HepG2 (cell line): Measurements from ENCODE around the gene CELF4. TPM values are rescaled to one million over a fixed set of nuclear protein-coding genes. Genes with fewer than 3 reads are reported as not detected.

Source experiments
- ATAC-seq: fragments of 200-7000 bp; cut with Tn5 transposase; 3 replicates; pipeline ENCODE4 v1.9.1; 2020; ENCODE audit warnings: mild to moderate bottlenecking, moderate library complexity
- BruUV-seq: library from RNA; stranded (reverse); fragments of 400-500 nt; replicated peaks from 2 replicates; lab custom pipeline; 2021; lab: Mats Ljungman, UMichigan
- CTCF ChIA-PET: fragments of 300-600 bp; formaldehyde crosslinking; extraction: SDS; loops from one replicate; lab custom pipeline; 2021; ENCODE audit warnings: low total read pairs, inconsistent platforms, low intra/inter-chr PET ratio; lab: Yijun Ruan, JAX
- POLR2A ChIA-PET: fragments of 350-600 bp; sonication (Branson Sonifier 250); formaldehyde crosslinking; loops from one replicate; lab custom pipeline; 2020; ENCODE audit warnings: antibody characterized with exemption, inconsistent platforms; lab: Yijun Ruan, JAX
- DNase-seq: peaks from one replicate; pipeline ENCODE4 v3.0.0-alpha.2; 2015; ENCODE audit warnings: low spot score
- FAIRE-seq: peaks from 3 replicates; lab custom pipeline; 2011; peaks lifted over from hg19 to GRCh38; lab: Jason Lieb, UNC
- H2AFZ ChIP-seq: one replicate; pipeline ENCODE4 v1.6.1; 2011; ENCODE audit warnings: low read length, inconsistent platforms
- H3K27ac ChIP-seq: fragments of 300-600 bp; 3 replicates; pipeline ENCODE4 v1.8.0; 2011; ENCODE audit warnings: mixed run types, mild to moderate bottlenecking, mixed read lengths, low read length, inconsistent platforms; ENCODE audit not compliant: insufficient read depth; ENCODE audit errors: extremely low read length
- H3K27me3 ChIP-seq, 2 experiments: fragments of 200-600 bp in 1 of 2; 2 replicates in 1 of 2; 3 replicates in 1 of 2; pipeline versions ENCODE4 v1.6.0 to v1.8.0; 2011; ENCODE audit warnings: low read length in 2 of 2, mild to moderate bottlenecking in 2 of 2, moderate library complexity in 2 of 2, inconsistent platforms in 1 of 2; ENCODE audit not compliant: insufficient read depth in 2 of 2, control insufficient read depth in 1 of 2
- H3K36me3 ChIP-seq, 2 experiments: fragments of 200-600 bp in 1 of 2; replicated peaks in 1 of 2; 2 replicates in 1 of 2; 3 replicates in 1 of 2; pipeline versions ENCODE4 v1.5.1 to v1.8.0; 2011; ENCODE audit warnings: low read length in 2 of 2, inconsistent platforms in 1 of 2; ENCODE audit not compliant: insufficient read depth in 2 of 2, control insufficient read depth in 1 of 2
- H3K4me1 ChIP-seq: 2 replicates; pipeline ENCODE4 v1.5.1; 2012; ENCODE audit warnings: low read length, inconsistent platforms; ENCODE audit not compliant: insufficient read depth
- H3K4me2 ChIP-seq: 2 replicates; pipeline ENCODE4 v1.6.0; 2011; ENCODE audit warnings: low read depth, low read length, inconsistent platforms
- H3K4me3 ChIP-seq, 3 experiments: fragments of 200-600 bp in 1 of 3; sonication (generic), shearing (Covaris generic) in 1 of 3; replicated peaks in 1 of 3; 2 replicates each; pipeline ENCODE4 v1.5.1; 2011 to 2016; ENCODE audit warnings: low read length in 3 of 3, inconsistent platforms in 2 of 3, low read depth in 2 of 3, mild to moderate bottlenecking in 2 of 3, control low read depth in 1 of 3, mixed read lengths in 1 of 3; ENCODE audit not compliant: insufficient read depth in 1 of 3
- H3K79me2 ChIP-seq: one replicate; pipeline ENCODE4 v1.6.1; 2011; ENCODE audit warnings: low read length, inconsistent platforms; ENCODE audit not compliant: insufficient read depth
- H3K9ac ChIP-seq: 2 replicates; pipeline ENCODE4 v1.6.0; 2011; ENCODE audit warnings: mild to moderate bottlenecking, low read depth, low read length, inconsistent platforms; ENCODE audit not compliant: insufficient read depth
- H3K9me3 ChIP-seq: 2 replicates; pipeline ENCODE4 v1.5.1; 2012; ENCODE audit warnings: mild to moderate bottlenecking, low read length
- H4K20me1 ChIP-seq: 2 replicates; pipeline ENCODE4 v1.6.0; 2011; ENCODE audit warnings: inconsistent platforms, mild to moderate bottlenecking, low read length, moderate library complexity; ENCODE audit not compliant: insufficient read depth
- ESRRA ChIP-seq: sonication (generic); formaldehyde crosslinking; IDR thresholded peaks from 2 replicates; pipeline ENCODE4 v1.5.1; 2020; ENCODE audit warnings: mild to moderate bottlenecking, low read depth, missing genetic modification reagents
- PATZ1 ChIP-seq: sonication (generic); formaldehyde crosslinking; IDR thresholded peaks from 2 replicates; pipeline ENCODE4 v1.4.0; 2020; ENCODE audit warnings: missing genetic modification reagents
- PITX1 ChIP-seq: sonication (generic); formaldehyde crosslinking; IDR thresholded peaks from 2 replicates; pipeline ENCODE4 v1.5.1; 2020; ENCODE audit warnings: mild to moderate bottlenecking, missing genetic modification reagents
- TFDP1 ChIP-seq: IDR thresholded peaks from 2 replicates; pipeline ENCODE4 v1.6.1; 2016; ENCODE audit warnings: missing compliant biosample characterization, missing genetic modification reagents, borderline replicate concordance
- WGBS: methylation state at CpG from one replicate; pipeline ENCODE4 v1.1.6; 2017; ENCODE audit warnings: low lambda C conversion rate; 5-methylcytosine and 5-hydroxymethylcytosine counted together
- in situ Hi-C: cut with HindIII; loops from 2 replicates; pipeline ENCODE4 v1.10.0; 2017; ENCODE audit warnings: low pct_unique_long_range_greater_than_20kb; ENCODE audit not compliant: extremely low pct_ligation_motif_present
- intact Hi-C: fragments of 100-400 bp; cut with micrococcal nuclease; formaldehyde crosslinking; loops from one replicate; pipeline ENCODE4 v1.10.0; 2022; ENCODE audit not compliant: unreplicated experiment
- polyA plus RNA-seq, 8 experiments: library from polyadenylated mRNA; depleted of rRNA in 3 of 8; stranded (reverse) in 7 of 8; unstranded in 1 of 8; fragments of >200 nt; fragmentation: Illumina TruSeq in 4 of 8; extraction: Trizol in 4 of 8; gene quantifications; 2 replicates each; pipeline versions ENCODE4 v1.2.1 to v1.2.3, GENCODE V29; 2011 to 2016; ENCODE audit warnings: low read depth in 4 of 8, missing spikeins in 1 of 8, mixed read lengths in 1 of 8; ENCODE audit not compliant: insufficient read depth in 1 of 8
- total RNA-seq, 5 experiments: library from RNA; depleted of rRNA; stranded (reverse); fragments of >200 nt; fragmentation: Illumina TruSeq; extraction: Trizol; gene quantifications; 2 replicates each; pipeline ENCODE4 v1.2.3, GENCODE V29; 2016; ENCODE audit warnings: low read depth in 1 of 5
- TF ChIP-seq, protein P1 (sequence below): sonication (generic); formaldehyde crosslinking; IDR thresholded peaks from 2 replicates; pipeline ENCODE4 v1.8.0; 2022; ENCODE audit warnings: missing genetic modification reagents, low read depth, mild to moderate bottlenecking, borderline replicate concordance
- TF ChIP-seq, protein P2 (sequence below): sonication (generic); formaldehyde crosslinking; IDR thresholded peaks from 2 replicates; pipeline ENCODE4 v1.8.1; 2023; ENCODE audit warnings: mild to moderate bottlenecking, missing genetic modification reagents
- TF ChIP-seq, protein P3 (sequence below): sonication (generic); formaldehyde crosslinking; IDR thresholded peaks from 2 replicates; pipeline ENCODE4 v1.4.0; 2020; ENCODE audit warnings: missing genetic modification reagents
- TF ChIP-seq, protein P4 (sequence below): IDR thresholded peaks from 2 replicates; pipeline ENCODE4 v1.6.1; 2012; ENCODE audit warnings: low read length, improper control_type of control experiment
- TF ChIP-seq, protein P5 (sequence below): sonication (generic); formaldehyde crosslinking; IDR thresholded peaks from 2 replicates; pipeline ENCODE4 v1.8.1; 2023; ENCODE audit warnings: mild to moderate bottlenecking, inconsistent platforms, moderate library complexity, missing genetic modification reagents, borderline replicate concordance

CELF4 gene
- total and polyA plus RNA-seq, 2 of the 13 experiments (the other 11 are each of a cell fraction or from before 2014, with no cell fraction given): not detected

GRCh38 chr18:37304012-37304680 lies 261.5 kb downstream of the CELF4 start:
- BruUV-seq: no TSS peak
- TF ChIP-seq, protein P1, sequence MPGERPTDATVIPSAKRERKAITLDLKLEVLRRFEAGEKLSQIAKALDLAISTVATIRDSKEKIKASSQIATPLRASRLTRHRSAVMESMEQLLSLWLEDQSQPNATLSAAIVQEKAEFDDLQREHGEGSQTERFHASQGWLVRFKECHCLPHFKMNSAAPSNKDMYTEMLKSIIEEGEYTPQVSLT: no peak
- TF ChIP-seq PATZ1 (CRISPR knock-in tag): no peak
- TF ChIP-seq, protein P2, sequence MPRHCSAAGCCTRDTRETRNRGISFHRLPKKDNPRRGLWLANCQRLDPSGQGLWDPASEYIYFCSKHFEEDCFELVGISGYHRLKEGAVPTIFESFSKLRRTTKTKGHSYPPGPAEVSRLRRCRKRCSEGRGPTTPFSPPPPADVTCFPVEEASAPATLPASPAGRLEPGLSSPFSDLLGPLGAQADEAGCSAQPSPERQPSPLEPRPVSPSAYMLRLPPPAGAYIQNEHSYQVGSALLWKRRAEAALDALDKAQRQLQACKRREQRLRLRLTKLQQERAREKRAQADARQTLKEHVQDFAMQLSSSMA (CRISPR knock-in tag): no peak
- TF ChIP-seq, protein P3, sequence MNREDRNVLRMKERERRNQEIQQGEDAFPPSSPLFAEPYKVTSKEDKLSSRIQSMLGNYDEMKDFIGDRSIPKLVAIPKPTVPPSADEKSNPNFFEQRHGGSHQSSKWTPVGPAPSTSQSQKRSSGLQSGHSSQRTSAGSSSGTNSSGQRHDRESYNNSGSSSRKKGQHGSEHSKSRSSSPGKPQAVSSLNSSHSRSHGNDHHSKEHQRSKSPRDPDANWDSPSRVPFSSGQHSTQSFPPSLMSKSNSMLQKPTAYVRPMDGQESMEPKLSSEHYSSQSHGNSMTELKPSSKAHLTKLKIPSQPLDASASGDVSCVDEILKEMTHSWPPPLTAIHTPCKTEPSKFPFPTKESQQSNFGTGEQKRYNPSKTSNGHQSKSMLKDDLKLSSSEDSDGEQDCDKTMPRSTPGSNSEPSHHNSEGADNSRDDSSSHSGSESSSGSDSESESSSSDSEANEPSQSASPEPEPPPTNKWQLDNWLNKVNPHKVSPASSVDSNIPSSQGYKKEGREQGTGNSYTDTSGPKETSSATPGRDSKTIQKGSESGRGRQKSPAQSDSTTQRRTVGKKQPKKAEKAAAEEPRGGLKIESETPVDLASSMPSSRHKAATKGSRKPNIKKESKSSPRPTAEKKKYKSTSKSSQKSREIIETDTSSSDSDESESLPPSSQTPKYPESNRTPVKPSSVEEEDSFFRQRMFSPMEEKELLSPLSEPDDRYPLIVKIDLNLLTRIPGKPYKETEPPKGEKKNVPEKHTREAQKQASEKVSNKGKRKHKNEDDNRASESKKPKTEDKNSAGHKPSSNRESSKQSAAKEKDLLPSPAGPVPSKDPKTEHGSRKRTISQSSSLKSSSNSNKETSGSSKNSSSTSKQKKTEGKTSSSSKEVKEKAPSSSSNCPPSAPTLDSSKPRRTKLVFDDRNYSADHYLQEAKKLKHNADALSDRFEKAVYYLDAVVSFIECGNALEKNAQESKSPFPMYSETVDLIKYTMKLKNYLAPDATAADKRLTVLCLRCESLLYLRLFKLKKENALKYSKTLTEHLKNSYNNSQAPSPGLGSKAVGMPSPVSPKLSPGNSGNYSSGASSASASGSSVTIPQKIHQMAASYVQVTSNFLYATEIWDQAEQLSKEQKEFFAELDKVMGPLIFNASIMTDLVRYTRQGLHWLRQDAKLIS: no peak
- TF ChIP-seq ESRRA (CRISPR knock-in tag): no peak
- TF ChIP-seq PITX1 (CRISPR knock-in tag): no peak
- TF ChIP-seq, protein P4, sequence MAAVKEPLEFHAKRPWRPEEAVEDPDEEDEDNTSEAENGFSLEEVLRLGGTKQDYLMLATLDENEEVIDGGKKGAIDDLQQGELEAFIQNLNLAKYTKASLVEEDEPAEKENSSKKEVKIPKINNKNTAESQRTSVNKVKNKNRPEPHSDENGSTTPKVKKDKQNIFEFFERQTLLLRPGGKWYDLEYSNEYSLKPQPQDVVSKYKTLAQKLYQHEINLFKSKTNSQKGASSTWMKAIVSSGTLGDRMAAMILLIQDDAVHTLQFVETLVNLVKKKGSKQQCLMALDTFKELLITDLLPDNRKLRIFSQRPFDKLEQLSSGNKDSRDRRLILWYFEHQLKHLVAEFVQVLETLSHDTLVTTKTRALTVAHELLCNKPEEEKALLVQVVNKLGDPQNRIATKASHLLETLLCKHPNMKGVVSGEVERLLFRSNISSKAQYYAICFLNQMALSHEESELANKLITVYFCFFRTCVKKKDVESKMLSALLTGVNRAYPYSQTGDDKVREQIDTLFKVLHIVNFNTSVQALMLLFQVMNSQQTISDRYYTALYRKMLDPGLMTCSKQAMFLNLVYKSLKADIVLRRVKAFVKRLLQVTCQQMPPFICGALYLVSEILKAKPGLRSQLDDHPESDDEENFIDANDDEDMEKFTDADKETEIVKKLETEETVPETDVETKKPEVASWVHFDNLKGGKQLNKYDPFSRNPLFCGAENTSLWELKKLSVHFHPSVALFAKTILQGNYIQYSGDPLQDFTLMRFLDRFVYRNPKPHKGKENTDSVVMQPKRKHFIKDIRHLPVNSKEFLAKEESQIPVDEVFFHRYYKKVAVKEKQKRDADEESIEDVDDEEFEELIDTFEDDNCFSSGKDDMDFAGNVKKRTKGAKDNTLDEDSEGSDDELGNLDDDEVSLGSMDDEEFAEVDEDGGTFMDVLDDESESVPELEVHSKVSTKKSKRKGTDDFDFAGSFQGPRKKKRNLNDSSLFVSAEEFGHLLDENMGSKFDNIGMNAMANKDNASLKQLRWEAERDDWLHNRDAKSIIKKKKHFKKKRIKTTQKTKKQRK: no peak
- no peak for TF ChIP-seq TFDP1
- TF ChIP-seq, protein P5, sequence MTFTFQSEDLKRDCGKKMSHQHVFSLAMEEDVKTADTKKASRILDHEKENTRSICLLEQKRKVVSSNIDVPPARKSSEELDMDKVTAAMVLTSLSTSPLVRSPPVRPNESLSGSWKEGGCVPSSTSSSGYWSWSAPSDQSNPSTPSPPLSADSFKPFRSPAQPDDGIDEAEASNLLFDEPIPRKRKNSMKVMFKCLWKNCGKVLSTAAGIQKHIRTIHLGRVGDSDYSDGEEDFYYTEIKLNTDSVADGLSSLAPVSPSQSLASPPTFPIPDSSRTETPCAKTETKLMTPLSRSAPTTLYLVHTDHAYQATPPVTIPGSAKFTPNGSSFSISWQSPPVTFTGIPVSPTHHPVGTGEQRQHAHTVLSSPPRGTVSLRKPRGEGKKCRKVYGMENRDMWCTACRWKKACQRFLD (CRISPR knock-in tag): no peak

More at GRCh38 chr18:37304012-37304680, 261.5 kb downstream of the CELF4 start:
- POLR2A ChIA-PET: no interaction called here
- ATAC-seq (no peak), FAIRE-seq (no peak), DNase-seq (no peak)
- Histone ChIP-seq H3K79me2 (no peaks in the 10 kb centered on the region), H4K20me1 (no peaks in the 10 kb centered on the region), H3K36me3 (no peaks in the 10 kb centered on the region), H3K27me3 (peaks cover 1 to 14% of the 10 kb centered on the region in 2 experiments; a peak in 1 of 5 replicates), H3K4me1 (peaks cover 12% of the 10 kb centered on the region), H3K4me3 (no peak overlapping the region), H3K27ac (no peak overlapping the region), H3K9ac (no peak overlapping the region), H2AFZ (no peak overlapping the region), H3K4me2 (no peak overlapping the region), H3K9me3 (no peaks in the 10 kb centered on the region)
- in situ Hi-C loops (no loop called here), intact Hi-C loops (no loop called here)
- WGBS: 52% methylated on average over 5 of the region's 5 CpGs
- CTCF ChIA-PET: no interaction called here
